Peyer's patch (tissue), 4 donors: ENCODE measurements around the gene JAK3. TPM values are rescaled to one million over a fixed set of nuclear protein-coding genes. Genes with fewer than 3 reads are reported as not detected.

ENCODE experiments used
- DNase-seq, 3 donors: peaks; one replicate each; pipeline ENCODE4 v3.0.0-alpha.2; 2017 to 2019
- H3K27ac ChIP-seq, 4 donors: fragments of 200-600 bp; sonication (generic); one replicate each; pipeline ENCODE4 v1.5.1; 2016 to 2019
- H3K27me3 ChIP-seq, 2 donors: fragments of 200-600 bp; sonication (generic); one replicate each; pipeline ENCODE4 v1.5.1; 2019
- H3K36me3 ChIP-seq, 3 donors: fragments of 200-600 bp; sonication (generic); one replicate each; pipeline ENCODE4 v1.5.1; 2016 to 2019
- H3K4me1 ChIP-seq, 4 donors: fragments of 200-600 bp; sonication (generic); one replicate each; pipeline ENCODE4 v1.5.1; 2016 to 2019
- H3K4me3 ChIP-seq, 4 donors: fragments of 200-600 bp; sonication (generic); 1 replicate in 3 of 4; 2 replicates in 1 of 4; pipeline ENCODE4 v1.5.1; 2016 to 2019; ENCODE audit warnings: mild to moderate bottlenecking in 1 of 4
- H3K9me3 ChIP-seq, 4 donors: fragments of 200-600 bp; sonication (generic); one replicate each; pipeline ENCODE4 v1.5.1; 2016 to 2019; ENCODE audit warnings: mild to moderate bottlenecking in 1 of 4
- CTCF ChIP-seq, 6 experiments: fragments of 450-650 bp in 4 of 6; fragments of 200-600 bp in 2 of 6; sonication (generic) in 1 of 6; IDR thresholded peaks; one replicate each; pipeline ENCODE4 v1.5.1; 2017 to 2019; ENCODE audit warnings: antibody characterized with exemption in 6 of 6, mild to moderate bottlenecking in 3 of 6, moderate library complexity in 1 of 6
- POLR2A ChIP-seq, 2 donors: fragments of 450-650 bp; IDR thresholded peaks; one replicate each; pipeline ENCODE4 v1.5.1; 2017; ENCODE audit warnings: antibody characterized with exemption in 2 of 2, mild to moderate bottlenecking in 2 of 2, moderate library complexity in 2 of 2
- total RNA-seq, 4 donors: library from RNA; depleted of rRNA; stranded (reverse); fragments of >200 nt; gene quantifications; one replicate each; pipeline ENCODE4 v1.1.0, GENCODE V29; 2016

JAK3 gene
- total RNA-seq, 4 donors from 2014 or later: 4.0 to 32.2 (median 5.4) TPM

DNA sequence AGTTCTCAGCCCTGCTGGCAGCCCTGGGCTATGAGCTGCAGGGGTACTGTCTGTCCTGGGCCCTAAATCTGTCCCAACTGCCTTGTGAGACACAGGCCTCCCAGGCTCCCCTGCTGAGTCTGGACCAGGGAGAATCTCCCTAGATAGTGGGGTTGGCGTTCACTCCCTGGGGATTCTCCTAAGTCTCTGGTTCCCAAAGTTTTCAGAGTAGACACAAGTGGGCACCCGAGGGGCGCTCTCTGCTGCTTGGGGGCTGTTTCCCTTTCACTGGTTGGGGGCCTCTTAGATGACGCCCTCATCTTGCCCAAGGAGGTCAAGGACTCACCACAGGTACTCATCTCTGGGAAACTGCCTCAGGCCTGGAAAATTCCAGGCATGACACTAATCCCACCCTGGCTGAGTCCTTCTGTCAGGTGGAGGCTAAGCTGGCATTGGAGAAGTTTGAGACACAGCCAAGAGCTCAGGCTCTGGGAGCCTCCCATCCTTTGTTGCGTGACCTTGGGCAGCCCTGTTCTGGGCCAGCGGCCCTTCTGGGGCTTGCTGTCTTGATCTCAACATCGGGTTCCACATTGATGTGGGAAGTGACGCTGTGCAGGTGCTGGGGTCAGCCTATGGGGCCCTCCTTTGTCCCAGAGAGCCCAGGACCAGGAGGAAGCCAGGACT is 15.9 kb upstream of the JAK3 start:
- Histone ChIP-seq H3K4me1 (peaks cover 0 to 31% (median 14%) of the 10 kb centered on the region in 4 donors), H3K36me3 (peaks cover 0 to 36% (median 0%) of the 10 kb centered on the region in 3 donors), H3K27me3 (no peaks in the 10 kb centered on the region), H3K9me3 (no peaks in the 10 kb centered on the region), H3K27ac (no peak overlapping the region), H3K4me3 (no peak overlapping the region)
- no peak for DNase-seq
- TF ChIP-seq CTCF (IDR thresholded peaks at IDR 0.05) (no peak), POLR2A (IDR thresholded peaks at IDR 0.05) (no peak)

GRCh38 chr19:17862711-17863519 is 15.1 kb upstream of the JAK3 start:
- Histone ChIP-seq H3K36me3 (peaks cover 0 to 36% (median 0%) of the 10 kb centered on the region in 3 donors), H3K4me1 (peaks cover 0 to 31% (median 14%) of the 10 kb centered on the region in 4 donors), H3K9me3 (no peaks in the 10 kb centered on the region), H3K27me3 (no peaks in the 10 kb centered on the region), H3K27ac (peak overlapping the region in 1 of 4 donors; percentile 25), H3K4me3 (no peak overlapping the region)
- TF ChIP-seq CTCF (IDR thresholded peaks at IDR 0.05) (no peak), POLR2A (IDR thresholded peaks at IDR 0.05) (no peak)
- DNase-seq: peak in 2 of 3 donors; percentile 34 to 64

DNA sequence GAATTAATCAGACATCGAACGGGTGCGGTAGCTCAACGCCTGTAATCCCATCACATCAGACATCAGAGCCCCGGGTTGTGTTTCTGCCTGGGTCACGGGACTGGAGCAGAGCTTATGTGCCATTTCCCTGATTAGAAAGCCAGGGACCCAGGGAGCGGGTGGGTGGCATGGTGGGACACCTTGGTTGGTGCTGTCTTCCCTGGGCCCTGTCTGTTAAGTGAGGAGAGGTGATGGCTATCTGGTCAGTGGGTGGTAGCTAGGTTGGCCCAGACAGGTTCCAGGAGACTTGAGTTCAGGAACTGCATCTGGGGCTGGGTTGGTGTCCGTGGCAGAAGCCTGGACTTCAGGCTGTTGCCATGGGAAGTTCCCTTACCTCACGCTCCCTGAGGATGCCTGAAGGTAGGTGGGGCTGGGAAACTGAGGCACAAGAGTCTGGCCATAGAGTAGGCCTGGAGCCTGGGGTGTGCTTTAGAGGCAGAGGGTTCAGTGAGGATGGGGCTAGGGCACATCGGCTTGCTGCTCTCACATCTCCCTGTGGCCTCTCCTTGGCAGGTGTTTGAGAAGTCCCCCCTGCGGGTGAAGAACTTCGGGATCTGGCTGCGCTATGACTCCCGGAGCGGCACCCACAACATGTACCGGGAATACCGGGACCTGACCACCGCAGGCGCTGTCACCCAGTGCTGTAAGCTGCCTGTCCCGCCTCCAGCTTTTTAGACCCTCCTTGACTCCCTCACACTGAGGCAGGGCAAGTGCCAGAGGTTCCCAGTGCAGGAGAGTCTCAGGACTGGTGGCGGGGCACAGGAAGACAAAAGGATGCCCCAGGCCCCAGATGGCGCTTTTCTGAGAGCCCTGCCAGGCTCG is 14.0 kb upstream of the JAK3 start:
- Histone ChIP-seq H3K36me3 (peaks cover 0 to 36% (median 0%) of the 10 kb centered on the region in 3 donors), H3K4me1 (peaks cover 0 to 31% (median 14%) of the 10 kb centered on the region in 4 donors), H3K27me3 (no peaks in the 10 kb centered on the region), H3K4me3 (peak overlapping the region in 1 of 4 donors; percentile 100), H3K27ac (peak overlapping the region in 1 of 4 donors; percentile 25), H3K9me3 (no peaks in the 10 kb centered on the region)
- TF ChIP-seq CTCF (IDR thresholded peaks at IDR 0.05): no peak
- no peak for TF ChIP-seq POLR2A (IDR thresholded peaks at IDR 0.05)
- DNase-seq: no peak

DNA sequence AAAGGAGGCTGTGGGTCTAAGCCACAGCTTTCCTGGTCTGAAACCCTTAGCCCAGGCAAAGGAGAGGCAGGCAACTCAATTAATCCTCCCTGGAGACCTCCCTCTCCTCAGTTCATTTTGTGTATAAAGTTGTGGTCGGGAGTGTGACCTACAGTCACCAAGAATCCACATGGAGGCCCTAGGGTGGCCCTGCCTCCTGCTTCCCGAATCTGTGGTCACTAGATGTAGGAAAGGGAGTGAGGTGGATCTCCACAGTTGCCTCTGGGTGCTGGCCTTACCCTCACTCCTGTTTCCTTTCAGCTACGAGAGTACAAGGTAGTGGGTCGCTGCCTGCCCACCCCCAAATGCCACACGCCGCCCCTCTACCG is 13.2 kb upstream of the JAK3 start:
- peaks cover 0 to 36% (median 0%) of the 10 kb centered on the region in 3 donors for H3K36me3 ChIP-seq
- no peaks in the 10 kb centered on the region for H3K27me3 ChIP-seq
- peaks cover 0 to 31% (median 14%) of the 10 kb centered on the region in 4 donors for H3K4me1 ChIP-seq
- peak overlapping the region; percentile 74 to 100 (median 88) for H3K4me3 ChIP-seq
- TF ChIP-seq POLR2A (IDR thresholded peaks at IDR 0.05) (no peak), CTCF (IDR thresholded peaks at IDR 0.05) (no peak)
- no peaks in the 10 kb centered on the region for H3K9me3 ChIP-seq
- no peak for DNase-seq
- peak overlapping the region in 2 of 4 donors; percentile 78 to 97 for H3K27ac ChIP-seq

GRCh38 chr19:17860331-17860992 is 12.7 kb upstream of the JAK3 start:
- Histone ChIP-seq H3K4me3 (peak overlapping the region; percentile 74 to 100 (median 88)), H3K4me1 (peaks cover 0 to 29% (median 14%) of the 10 kb centered on the region in 4 donors), H3K27me3 (no peaks in the 10 kb centered on the region), H3K27ac (peak overlapping the region; percentile 78 to 97 (median 85)), H3K36me3 (peaks cover 0 to 36% (median 0%) of the 10 kb centered on the region in 3 donors), H3K9me3 (no peaks in the 10 kb centered on the region)
- DNase-seq: no peak
- no peak for TF ChIP-seq CTCF (IDR thresholded peaks at IDR 0.05)
- TF ChIP-seq POLR2A (IDR thresholded peaks at IDR 0.05): no peak
